GM23248 (cell line): Measurements from ENCODE around the gene ACTRT3.

Experiments used
- EZH2 ChIP-seq: fragments of 200-600 bp; sonication (generic); IDR thresholded peaks from 2 replicates; pipeline ENCODE4 v1.6.1; 2018; ENCODE audit warnings: antibody characterized with exemption, mild to moderate bottlenecking; ENCODE audit not compliant: insufficient read depth, poor library complexity, severe bottlenecking
- EZH2phosphoT487 ChIP-seq: fragments of 200-600 bp; sonication (generic); IDR thresholded peaks from 2 replicates; pipeline ENCODE4 v1.6.1; 2018; ENCODE audit warnings: antibody characterized with exemption, moderate library complexity, mild to moderate bottlenecking, low read depth; ENCODE audit not compliant: insufficient read depth

GRCh38 chr3:169780742-169781141 is 11.4 kb upstream of the ACTRT3 start:
- TF ChIP-seq EZH2 (no peak), EZH2phosphoT487 (no peak)
